Ovary (tissue), 9 donors: ENCODE measurements around the gene ADGRB3. TPM values are rescaled to one million over a fixed set of nuclear protein-coding genes. Genes with fewer than 3 reads are reported as not detected.

ENCODE experiments used
- DNase-seq, 5 donors: peaks; one replicate each; pipeline ENCODE4 v3.0.0-alpha.2; 2019 to 2020
- H3K27ac ChIP-seq, 2 donors: fragments of 200-600 bp; one replicate each; pipeline versions ENCODE4 v1.5.1 to v1.8.0; 2019 to 2022
- H3K27me3 ChIP-seq: fragments of 200-600 bp; one replicate; pipeline ENCODE4 v1.8.0; 2022
- H3K36me3 ChIP-seq: fragments of 200-600 bp; sonication (generic); one replicate; pipeline ENCODE4 v1.5.1; 2019
- H3K4me1 ChIP-seq: one replicate; pipeline ENCODE4 v1.8.1; 2013; ENCODE audit warnings: mild to moderate bottlenecking, moderate library complexity; ENCODE audit not compliant: insufficient read depth
- H3K4me3 ChIP-seq: fragments of 200-600 bp; sonication (generic); one replicate; pipeline ENCODE4 v1.5.1; 2017
- H3K9me3 ChIP-seq, 2 donors: fragments of 200-600 bp in 1 of 2; sonication (generic) in 1 of 2; one replicate each; pipeline versions ENCODE4 v1.5.1 to v1.8.1; 2013 to 2019; ENCODE audit warnings: mild to moderate bottlenecking in 1 of 2, moderate library complexity in 1 of 2
- CTCF ChIP-seq, 3 donors: fragments of 450-650 bp in 2 of 3; fragments of 200-600 bp in 1 of 3; IDR thresholded peaks; one replicate each; pipeline versions ENCODE4 v1.5.1 to v1.8.0; 2016 to 2022; ENCODE audit warnings: antibody characterized with exemption in 3 of 3, mild to moderate bottlenecking in 1 of 3
- EP300 ChIP-seq: sonication (generic); formaldehyde crosslinking; IDR thresholded peaks from one replicate; pipeline ENCODE4 v1.6.1; 2017; ENCODE audit warnings: antibody characterized with exemption
- POLR2A ChIP-seq: fragments of 450-650 bp; IDR thresholded peaks from one replicate; pipeline ENCODE4 v1.6.1; 2017; ENCODE audit warnings: antibody characterized with exemption, mild to moderate bottlenecking, moderate library complexity
- WGBS, 3 donors: extraction: QIAGEN DNeasy Blood & Tissue Kit in 1 of 3; methylation state at CpG; one replicate each; pipeline versions ENCODE4 v1.1.5 to v1.1.7; 2013 to 2017; 5-methylcytosine and 5-hydroxymethylcytosine counted together
- intact Hi-C, 4 donors: fragments of 100-400 bp; cut with DNase I; formaldehyde crosslinking; loops; one replicate each; pipeline versions ENCODE4 v1.11.0 to v1.15.1; 2022 to 2023
- polyA plus RNA-seq, 2 donors: library from polyadenylated mRNA; stranded (reverse); fragments of 200-250 nt in 1 of 2; fragments of 350-450 nt in 1 of 2; fragmentation: Illumina TruSeq in 1 of 2; extraction: RNeasy Lipid Tissue Mini Kit (QIAGEN cat#74804) in 1 of 2; gene quantifications; one replicate each; pipeline ENCODE4 v1.2.3, GENCODE V29; 2013 to 2014
- total RNA-seq, 7 donors: library from RNA; depleted of rRNA in 2 of 7; stranded (reverse); fragments of >200 nt in 2 of 7; fragmentation: NEBNext Ultra II Directional in 3 of 7; extraction: Animal tissue kit (Norgen Biotek cat#: 25700) in 3 of 7; gene quantifications; one replicate each; pipeline versions ENCODE4 v1.1.0 to v1.2.4, GENCODE V29; 2016 to 2023
- donor health status: DM: no; HTN: no; CAD: no; lungs with moderate emphysema.
- donor health status: DM: no; HTN: no; CAD: no.
- donor health status: Bipolar disorder and iron deficiency.
- donor health status: DM: yes; HTN: yes; CAD: no.
- donor health status: DM: no; HTN: no; CAD: no.
- donor health status: DM: yes; HTN: yes; CAD: no.

The ADGRB3 gene
- total and polyA plus RNA-seq, 9 donors: 0.28 to 3.0 (median 1.4) TPM

- H3K9me3 ChIP-seq: no peaks in the 10 kb centered on the region
- 11 to 15% (median 12%) methylated on average over 3 of the region's 3 CpGs for WGBS, 3 donors
- intact Hi-C loops: no loop called here
- H3K36me3 ChIP-seq: no peaks in the 10 kb centered on the region
- no peaks in the 10 kb centered on the region for H3K4me1 ChIP-seq
- H3K27me3 ChIP-seq: no peaks in the 10 kb centered on the region
- no peak overlapping the region for H3K4me3 ChIP-seq
- DNase-seq: no peak
- TF ChIP-seq POLR2A (no peak), EP300 (no peak), CTCF (IDR thresholded peaks at IDR 0.05) (no peak)
- no peak overlapping the region for H3K27ac ChIP-seq
Measured at GRCh38 chr6:68677058-68677457, 42.0 kb downstream of the ADGRB3 start.

- WGBS, 3 donors: 62 to 73% (median 65%) methylated on average over 2 of the region's 2 CpGs
- Histone ChIP-seq H3K36me3 (no peaks in the 10 kb centered on the region), H3K9me3 (no peaks in the 10 kb centered on the region), H3K27me3 (no peaks in the 10 kb centered on the region), H3K27ac (no peak overlapping the region), H3K4me3 (no peak overlapping the region), H3K4me1 (no peaks in the 10 kb centered on the region)
- no peak for TF ChIP-seq EP300
- TF ChIP-seq POLR2A: no peak
- TF ChIP-seq CTCF (IDR thresholded peaks at IDR 0.05): no peak
- no peak for DNase-seq
- intact Hi-C loops: no loop called here
Measured at GRCh38 chr6:68679399-68679798, 44.3 kb downstream of the ADGRB3 start.

GRCh38 chr6:68680264-68680663 lies 45.2 kb downstream of the ADGRB3 start:
- no peak overlapping the region for H3K4me3 ChIP-seq
- no peaks in the 10 kb centered on the region for H3K36me3 ChIP-seq
- no peaks in the 10 kb centered on the region for H3K4me1 ChIP-seq
- no peak for DNase-seq
- no peak overlapping the region for H3K27ac ChIP-seq
- intact Hi-C loops: no loop called here
- H3K9me3 ChIP-seq: no peaks in the 10 kb centered on the region
- H3K27me3 ChIP-seq: no peaks in the 10 kb centered on the region
- TF ChIP-seq EP300 (no peak), CTCF (IDR thresholded peaks at IDR 0.05) (no peak), POLR2A (no peak)
- 78 to 88% (median 88%) methylated on average over 2 of the region's 2 CpGs for WGBS, 3 donors

GRCh38 chr6:68689910-68690309 lies 54.8 kb downstream of the ADGRB3 start:
- H3K36me3 ChIP-seq: no peaks in the 10 kb centered on the region
- H3K4me1 ChIP-seq: no peaks in the 10 kb centered on the region
- no peak for TF ChIP-seq POLR2A
- no peak for TF ChIP-seq EP300
- TF ChIP-seq CTCF (IDR thresholded peaks at IDR 0.05): no peak
- 72 to 95% (median 84%) methylated on average over 1 of the region's 1 CpG for WGBS, 3 donors
- H3K27me3 ChIP-seq: no peaks in the 10 kb centered on the region
- H3K4me3 ChIP-seq: no peak overlapping the region
- DNase-seq: no peak
- no peaks in the 10 kb centered on the region for H3K9me3 ChIP-seq
- intact Hi-C loops: no loop called here
- H3K27ac ChIP-seq: no peak overlapping the region

GRCh38 chr6:68691120-68691519 lies 56.0 kb downstream of the ADGRB3 start:
- Histone ChIP-seq H3K36me3 (no peaks in the 10 kb centered on the region), H3K27ac (no peak overlapping the region), H3K9me3 (no peaks in the 10 kb centered on the region), H3K4me1 (no peaks in the 10 kb centered on the region), H3K27me3 (no peaks in the 10 kb centered on the region), H3K4me3 (no peak overlapping the region)
- TF ChIP-seq EP300: no peak
- no peak for TF ChIP-seq POLR2A
- TF ChIP-seq CTCF (IDR thresholded peaks at IDR 0.05): no peak
- no peak for DNase-seq
- intact Hi-C loops: no loop called here
- 62 to 78% (median 62%) methylated on average over 3 of the region's 3 CpGs for WGBS, 3 donors
